HS-5 (cell line): ENCODE data around the gene PLAC1.

ENCODE experiments used
- DNase-seq: peaks from one replicate; pipeline ENCODE4 v3.0.0-alpha.2; 2012; ENCODE audit warnings: low read depth

Gene PLAC1, protein sequence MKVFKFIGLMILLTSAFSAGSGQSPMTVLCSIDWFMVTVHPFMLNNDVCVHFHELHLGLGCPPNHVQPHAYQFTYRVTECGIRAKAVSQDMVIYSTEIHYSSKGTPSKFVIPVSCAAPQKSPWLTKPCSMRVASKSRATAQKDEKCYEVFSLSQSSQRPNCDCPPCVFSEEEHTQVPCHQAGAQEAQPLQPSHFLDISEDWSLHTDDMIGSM

GRCh38 chrX:134658002-134658759 lies at the start of gene PLAC1:
PLAC1 (minus strand) TSS chrX:134658471; CDS start chrX:134566682, 91,789 bp downstream.
- no peak for DNase-seq

GRCh38 chrX:134706138-134706537 lies 47.9 kb upstream of the PLAC1 start:
- no peak for DNase-seq

DNA sequence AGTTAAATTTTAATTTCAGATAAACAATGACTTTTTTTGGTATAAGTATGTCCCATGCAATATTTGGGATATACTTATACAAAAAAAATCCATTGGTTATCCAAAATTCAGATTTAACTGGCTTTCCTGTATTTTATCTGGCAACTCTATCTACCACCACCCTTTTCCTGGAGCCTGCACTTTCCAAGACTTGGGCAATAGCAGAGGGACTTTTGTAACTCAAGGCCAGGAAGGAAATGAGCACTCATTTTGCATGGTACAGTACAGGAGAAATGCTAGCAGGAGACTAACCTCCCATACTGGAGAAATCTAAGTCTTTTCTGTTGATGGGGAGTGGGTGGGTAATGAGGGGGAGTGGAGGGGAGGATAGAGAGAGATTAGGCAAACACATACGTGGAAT lies 37.7 kb upstream of the PLAC1 start:
- DNase-seq = no peak

DNA sequence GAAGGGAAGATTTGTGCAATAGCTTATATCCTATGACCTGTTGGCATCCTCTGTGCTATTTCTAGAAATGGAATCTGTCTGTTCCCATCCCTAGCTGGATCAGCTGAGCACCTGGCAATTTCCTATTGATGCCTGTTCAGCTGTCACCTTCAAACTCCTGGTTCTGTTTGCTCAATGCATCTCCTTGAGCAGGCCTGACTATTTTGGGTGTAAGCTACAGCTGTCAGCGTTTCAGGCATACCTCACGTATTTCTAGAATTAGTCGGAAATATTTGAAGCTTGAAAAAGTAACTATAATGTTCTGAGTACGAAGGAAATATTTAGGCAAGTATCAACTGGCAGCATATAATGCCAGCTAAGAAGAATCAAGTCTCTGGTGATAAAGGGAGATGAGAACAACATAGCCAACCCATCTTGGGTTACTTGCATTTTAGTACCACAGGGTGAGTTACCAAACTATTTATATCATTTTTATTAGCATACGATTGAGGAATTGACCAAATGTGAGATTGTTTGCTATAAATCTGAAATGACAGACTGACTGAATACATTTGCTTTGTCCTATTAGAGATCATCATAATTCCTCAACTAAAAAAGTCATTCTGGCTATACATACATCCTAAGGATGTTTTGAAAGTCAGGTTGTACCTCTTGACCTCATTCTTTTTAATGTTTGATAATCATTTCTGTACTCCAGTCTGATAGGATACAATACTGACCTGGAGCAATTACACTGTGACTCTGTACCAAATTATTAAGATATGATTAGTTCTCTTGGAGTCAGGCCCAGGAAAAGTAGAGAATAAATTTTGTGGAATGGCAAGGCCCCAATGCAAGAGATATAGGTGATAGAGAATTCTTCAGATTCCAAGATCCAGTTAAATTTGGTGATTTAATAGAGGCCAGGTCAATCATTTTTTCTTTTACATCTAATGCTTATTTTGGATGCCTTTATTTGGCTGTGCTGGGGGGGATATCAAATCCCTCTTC lies 36.4 kb upstream of the PLAC1 start:
- no peak for DNase-seq

- DNase-seq = no peak
Measured at GRCh38 chrX:134693644-134694043, 35.4 kb upstream of the PLAC1 start.

DNA sequence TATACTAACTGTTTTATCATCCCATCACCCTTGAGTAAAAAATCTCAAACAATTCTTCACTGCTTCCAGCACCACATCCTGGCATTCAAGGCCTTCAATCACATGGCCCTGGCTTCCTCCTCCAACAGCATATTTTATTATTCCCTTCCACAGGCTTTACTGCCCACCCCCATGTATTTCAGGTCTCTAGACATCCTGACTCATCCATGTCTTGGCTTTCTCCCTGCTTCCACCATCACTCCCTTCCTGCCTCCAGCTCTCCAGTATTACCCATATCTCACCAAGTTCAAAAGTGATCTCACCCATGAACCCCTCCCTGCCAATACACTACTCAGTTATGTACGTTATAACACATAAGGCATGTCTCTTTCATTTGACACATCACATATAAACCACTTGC lies 34.7 kb upstream of the PLAC1 start:
- DNase-seq = peak; percentile 64

- no peak for DNase-seq
Measured at GRCh38 chrX:134692233-134692632, 34.0 kb upstream of the PLAC1 start.

GRCh38 chrX:134691453-134691852 lies 33.2 kb upstream of the PLAC1 start:
- no peak for DNase-seq

DNA sequence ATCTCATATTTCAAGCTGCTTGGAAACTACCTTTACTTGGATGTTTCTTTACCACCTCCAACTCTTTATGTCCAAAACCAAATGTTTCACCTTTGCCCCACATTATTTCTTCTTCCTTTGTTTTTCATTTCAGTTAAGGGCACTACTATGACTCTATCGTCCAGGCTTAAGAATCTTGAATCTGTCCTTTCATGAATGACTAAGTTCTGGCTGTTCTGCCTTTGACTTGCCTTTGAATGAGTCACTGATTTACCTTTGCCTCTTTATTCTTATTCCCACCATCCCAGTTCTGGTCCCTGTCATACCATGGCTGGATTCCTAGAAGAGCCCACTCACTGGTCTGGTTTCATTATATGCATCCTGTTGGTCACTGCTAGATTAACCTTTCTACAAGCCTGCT lies 30.6 kb upstream of the PLAC1 start:
- DNase-seq = no peak

DNA sequence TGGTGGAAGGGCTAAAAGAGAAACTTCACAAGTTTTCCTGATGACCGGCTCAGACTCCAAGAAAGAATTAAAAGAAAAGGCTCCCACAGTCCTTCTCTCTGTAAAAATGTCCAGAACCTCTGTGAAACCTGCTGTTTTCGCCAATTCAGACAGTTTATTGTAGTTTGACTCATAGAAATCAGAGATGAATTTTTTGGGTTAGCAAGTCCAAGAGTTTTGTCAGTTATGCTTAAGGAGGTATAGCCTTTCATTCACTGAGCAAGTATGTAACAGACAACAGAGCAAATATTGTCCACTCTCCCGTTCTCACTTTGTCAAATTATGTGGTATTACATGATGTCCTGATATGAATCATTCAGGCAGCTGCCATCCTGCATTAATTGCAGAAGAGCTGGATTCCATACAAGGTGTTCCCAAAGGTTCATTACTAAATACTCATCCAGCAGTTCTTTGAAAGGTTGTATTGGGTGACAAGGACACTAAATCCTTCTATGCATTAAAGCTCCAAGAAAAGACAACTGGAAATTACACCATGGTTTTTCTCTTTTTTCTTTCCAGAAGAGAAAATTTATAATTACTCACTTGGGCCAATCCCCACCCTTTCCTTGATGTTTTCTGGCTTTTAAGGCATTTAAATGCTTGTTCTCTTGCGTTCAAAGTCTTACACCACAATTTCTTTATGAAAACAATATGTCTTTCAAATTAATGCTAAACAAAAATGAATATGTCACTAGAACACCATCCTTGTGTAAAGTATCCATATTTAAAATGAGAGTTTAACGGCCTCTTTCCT lies 30.0 kb upstream of the PLAC1 start:
- no peak for DNase-seq

DNA sequence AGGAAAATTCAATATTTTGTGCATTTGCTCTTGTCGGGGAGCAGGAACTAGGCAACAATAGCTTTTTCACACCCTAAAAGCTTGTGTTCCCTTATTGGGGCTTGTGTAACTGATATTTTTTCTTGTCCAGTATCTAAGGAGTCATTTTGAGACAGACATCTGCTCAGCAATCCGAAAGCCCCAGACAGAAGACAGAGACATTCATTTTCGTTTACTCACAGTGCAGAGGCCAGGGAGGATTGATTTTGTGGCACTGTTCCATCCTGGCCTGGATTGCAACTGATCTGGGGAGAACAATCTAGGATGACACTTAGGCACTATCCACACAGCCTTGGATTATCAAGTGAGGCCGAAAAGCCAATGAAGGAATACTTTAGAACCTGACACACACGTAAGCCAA lies 27.4 kb upstream of the PLAC1 start:
- no peak for DNase-seq

DNA sequence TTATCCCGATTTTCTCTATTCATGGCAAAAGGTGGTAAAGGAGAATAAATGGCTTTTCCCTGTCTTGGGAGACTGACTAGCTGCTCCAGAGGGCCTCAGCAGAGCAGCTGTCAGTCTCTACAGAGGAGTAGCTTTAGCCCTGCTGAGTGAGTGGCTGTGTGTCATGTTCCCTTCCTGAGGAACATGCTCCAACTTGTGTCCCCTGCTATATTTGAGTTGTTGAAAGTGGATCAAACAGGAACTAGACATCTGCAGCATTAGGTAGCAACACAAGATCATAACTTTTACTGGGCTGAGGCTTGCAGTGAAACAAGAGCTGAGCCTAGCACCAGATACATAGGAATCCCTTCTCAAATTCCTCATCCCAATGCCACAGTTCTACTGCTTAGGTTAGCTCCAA lies 26.7 kb upstream of the PLAC1 start:
- no peak for DNase-seq

DNA sequence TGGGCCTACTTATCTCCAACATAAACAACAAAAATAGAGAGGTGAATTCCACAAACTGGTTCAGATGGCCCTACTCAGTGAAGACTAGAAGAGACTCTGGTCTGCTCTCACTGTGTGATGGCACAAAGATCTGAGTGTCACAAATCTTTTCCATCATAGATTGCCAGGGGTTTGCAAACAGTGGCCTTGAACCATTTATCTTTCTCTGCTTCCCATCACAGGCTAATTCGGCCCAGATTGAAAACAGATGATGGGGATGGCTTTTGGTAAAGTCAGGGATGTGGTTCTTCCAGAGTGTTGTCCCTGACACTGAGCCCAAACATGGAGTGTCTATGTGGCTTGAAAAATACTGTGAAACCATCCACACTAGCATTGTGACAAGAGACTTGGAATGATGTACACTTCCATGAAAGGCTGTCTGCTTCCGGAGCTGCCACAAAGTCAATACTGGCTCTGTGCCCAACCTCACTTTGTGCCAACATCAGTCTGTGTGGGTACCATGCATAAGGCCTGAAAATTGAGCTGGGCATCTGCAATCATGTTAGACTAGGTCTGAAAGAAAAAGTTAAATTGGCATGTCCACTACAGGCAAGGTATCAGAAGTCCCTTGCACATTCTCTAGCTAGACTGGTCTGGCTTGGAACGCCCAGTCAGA lies 25.2 kb upstream of the PLAC1 start:
- no peak for DNase-seq

DNA sequence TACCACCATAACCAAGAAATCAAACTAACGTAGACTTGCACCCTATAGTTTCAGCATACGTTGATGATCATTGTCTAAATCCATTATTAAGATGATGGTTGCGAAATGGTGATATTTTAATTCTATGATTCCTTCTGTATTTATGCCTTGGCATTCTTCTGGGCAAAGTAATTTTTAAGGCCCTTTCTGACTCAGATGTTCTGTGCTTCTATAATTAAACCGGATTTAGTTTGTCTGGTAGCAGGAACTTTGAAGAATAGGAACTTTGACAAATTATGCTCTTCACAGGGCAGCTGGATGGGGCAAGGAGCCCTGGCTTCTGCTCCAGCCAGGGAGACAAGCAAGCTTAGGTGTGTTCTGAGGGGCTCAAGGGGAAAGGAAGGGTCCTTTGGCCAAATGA lies 23.8 kb upstream of the PLAC1 start:
- DNase-seq = no peak

DNA sequence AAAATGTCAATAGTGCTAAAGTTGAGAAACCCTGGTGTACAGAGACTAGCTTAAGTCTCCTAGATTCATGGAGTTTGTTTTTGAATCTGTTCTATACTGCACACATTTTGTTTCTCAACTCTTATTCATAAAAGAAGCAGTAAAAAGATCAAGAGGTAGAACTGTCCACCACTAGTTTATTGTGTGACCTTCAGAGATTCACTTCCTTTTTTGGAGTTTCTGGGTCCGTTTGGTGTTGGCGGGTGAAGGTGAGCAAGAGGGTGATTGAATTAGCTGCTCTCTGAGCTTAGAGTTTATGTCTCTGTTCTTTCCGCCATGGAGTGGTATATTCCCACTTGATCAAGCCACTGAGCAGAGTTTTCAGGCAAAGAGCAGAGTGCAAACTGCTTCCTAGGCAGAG lies 21.4 kb upstream of the PLAC1 start:
- no peak for DNase-seq

- no peak for DNase-seq
Measured at GRCh38 chrX:134679221-134679620, 20.9 kb upstream of the PLAC1 start.

DNA sequence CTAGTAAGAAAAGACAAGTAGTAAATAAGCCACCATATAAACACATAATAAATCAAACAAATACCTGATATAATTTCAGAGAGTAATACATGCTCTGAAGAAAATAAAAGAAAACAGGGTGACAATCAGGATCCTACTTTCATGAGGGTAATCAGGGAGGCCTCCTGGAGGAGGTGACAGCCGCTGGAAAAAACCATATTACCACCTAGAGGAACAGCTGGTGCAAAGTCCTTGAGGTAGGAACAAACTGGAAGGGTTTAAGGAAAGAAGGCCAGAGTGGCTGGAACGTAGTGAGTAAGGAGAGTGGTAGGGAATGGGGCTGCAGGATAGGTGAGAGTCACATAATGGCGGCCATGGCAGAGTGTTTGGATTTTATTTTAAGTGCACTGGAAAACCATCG lies 19.1 kb upstream of the PLAC1 start:
- no peak for DNase-seq

GRCh38 chrX:134676436-134676835 lies 18.2 kb upstream of the PLAC1 start:
- DNase-seq = no peak

DNA sequence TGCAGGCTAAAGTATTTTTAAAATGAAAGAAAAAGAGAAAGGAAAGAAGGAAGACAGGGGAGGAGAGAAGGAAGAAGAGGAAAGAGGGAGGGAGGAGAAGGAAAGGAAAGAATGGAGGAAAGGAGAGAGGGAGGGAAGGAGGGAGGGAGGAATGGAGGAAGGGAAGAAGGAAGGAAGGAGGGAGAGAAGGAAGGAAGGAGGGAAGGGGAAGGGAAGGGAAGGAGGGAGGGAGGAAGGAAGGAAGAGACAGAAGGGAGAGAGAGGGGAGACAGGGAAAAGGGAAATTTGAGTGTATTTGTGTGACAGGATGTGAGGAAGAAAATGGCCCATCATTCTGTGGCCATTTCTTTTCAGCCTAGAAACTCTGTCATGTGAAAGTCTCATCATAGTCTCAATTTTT lies 14.9 kb upstream of the PLAC1 start:
- no peak for DNase-seq

DNA sequence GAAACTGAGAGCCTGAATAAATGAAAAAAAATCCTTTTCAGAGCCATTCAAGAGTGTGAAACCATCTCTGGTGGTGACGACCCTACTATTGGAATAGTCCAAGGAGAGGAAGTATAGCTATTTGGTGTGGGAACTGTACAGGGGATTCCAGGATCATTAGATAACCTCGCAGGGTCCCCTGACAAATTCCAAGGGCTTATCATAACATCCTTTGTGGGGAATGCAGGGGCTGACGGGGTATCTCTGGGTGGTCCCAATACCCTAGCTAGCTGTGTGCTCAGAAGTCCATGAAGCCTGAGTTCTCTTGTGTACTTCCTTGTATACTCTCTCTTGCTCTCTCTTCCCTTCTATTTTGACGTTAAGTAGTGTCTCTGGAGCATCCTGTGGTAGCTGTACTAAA lies 13.8 kb upstream of the PLAC1 start:
- no peak for DNase-seq

DNA sequence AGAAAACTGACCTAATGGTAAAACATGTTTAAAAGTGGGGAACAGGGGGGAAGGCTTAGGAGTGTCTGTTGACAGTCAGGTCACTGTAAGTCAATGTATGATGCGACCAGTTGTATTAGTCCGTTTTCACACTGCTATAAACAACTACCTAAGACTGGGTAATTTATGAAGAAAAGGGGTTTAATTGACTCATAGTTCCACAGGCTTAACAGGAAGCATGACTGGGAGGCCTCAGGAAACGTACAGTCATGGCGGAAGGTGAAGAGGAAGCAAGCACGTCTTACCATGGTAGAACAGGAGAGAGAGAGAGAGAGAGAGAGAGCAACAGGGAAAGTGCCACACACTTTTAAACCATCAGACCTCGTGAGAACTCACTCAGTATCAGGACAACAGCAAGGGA lies 13.0 kb upstream of the PLAC1 start:
- DNase-seq = no peak
